SK-N-SH treated with all-trans-retinoic acid at 6 μM for 48 hours (cell line): ENCODE measurements around the gene PAK5.

Source experiments
- ATAC-seq: fragments of 200-7000 bp; cut with Tn5 transposase; 3 replicates; pipeline ENCODE4 v1.9.1; 2020; ENCODE audit warnings: mild to moderate bottlenecking, moderate library complexity
- ARNTL ChIP-seq: fragments of 450-650 bp; formaldehyde crosslinking; IDR thresholded peaks from 2 replicates; pipeline ENCODE4 v1.5.0; 2020; ENCODE audit warnings: low read depth, mild to moderate bottlenecking, moderate library complexity, borderline replicate concordance
- BACH2 ChIP-seq: fragments of 250-450 bp; sonication (Bioruptor Pico); IDR thresholded peaks from 2 replicates; pipeline ENCODE4 v1.9.0; 2021; ENCODE audit warnings: mild to moderate bottlenecking, borderline replicate concordance
- CREB5 ChIP-seq: fragments of 250-450 bp; sonication (Bioruptor Pico); IDR thresholded peaks from 2 replicates; pipeline ENCODE4 v1.5.1; 2020; ENCODE audit warnings: low read depth, mild to moderate bottlenecking, moderate library complexity
- CSDC2 ChIP-seq: fragments of 250-450 bp; sonication (Bioruptor Pico); IDR thresholded peaks from 2 replicates; pipeline ENCODE4 v1.5.0; 2020; ENCODE audit warnings: mild to moderate bottlenecking, moderate library complexity
- ESRRG ChIP-seq: fragments of 250-450 bp; sonication (Bioruptor Pico); IDR thresholded peaks from 2 replicates; pipeline ENCODE4 v1.6.1; 2021; ENCODE audit warnings: mild to moderate bottlenecking
- GLIS3 ChIP-seq: fragments of 250-450 bp; sonication (Bioruptor Pico); IDR thresholded peaks from 2 replicates; pipeline ENCODE4 v1.5.0; 2020; ENCODE audit warnings: mild to moderate bottlenecking, moderate library complexity
- ISL1 ChIP-seq: fragments of 250-450 bp; sonication (Bioruptor Pico); IDR thresholded peaks from 2 replicates; pipeline ENCODE4 v2.1.2; 2022; ENCODE audit warnings: mild to moderate bottlenecking, moderate library complexity
- OSR1 ChIP-seq: fragments of 250-450 bp; sonication (Bioruptor Pico); IDR thresholded peaks from 2 replicates; pipeline ENCODE4 v1.8.0; 2022; ENCODE audit warnings: moderate library complexity, mild to moderate bottlenecking, inconsistent platforms
- POU6F1 ChIP-seq: fragments of 250-450 bp; sonication (Bioruptor Pico); IDR thresholded peaks from 2 replicates; pipeline ENCODE4 v1.8.0; 2021; ENCODE audit warnings: low read depth, mild to moderate bottlenecking, moderate library complexity, borderline replicate concordance
- PPARA ChIP-seq: fragments of 250-450 bp; sonication (Bioruptor Pico); IDR thresholded peaks from 2 replicates; pipeline ENCODE4 v1.5.0; 2020; ENCODE audit warnings: mild to moderate bottlenecking, borderline replicate concordance
- RARB ChIP-seq: fragments of 250-450 bp; sonication (Bioruptor Pico); IDR thresholded peaks from 2 replicates; pipeline ENCODE4 v1.8.0; 2021; ENCODE audit warnings: mild to moderate bottlenecking, moderate library complexity
- SNAI2 ChIP-seq: fragments of 250-450 bp; sonication (Bioruptor Pico); IDR thresholded peaks from 2 replicates; pipeline ENCODE4 v1.5.0; 2020; ENCODE audit warnings: mild to moderate bottlenecking, moderate library complexity
- TCF4 ChIP-seq: fragments of 250-450 bp; sonication (Bioruptor Pico); IDR thresholded peaks from 2 replicates; pipeline ENCODE4 v1.8.0; 2021; ENCODE audit warnings: mild to moderate bottlenecking, moderate library complexity, borderline replicate concordance
- TOX ChIP-seq: fragments of 250-450 bp; sonication (Bioruptor Pico); IDR thresholded peaks from 2 replicates; pipeline ENCODE4 v1.8.0; 2021; ENCODE audit warnings: mild to moderate bottlenecking, moderate library complexity, borderline replicate concordance
- TSHZ2 ChIP-seq: fragments of 250-450 bp; sonication (Bioruptor Pico); IDR thresholded peaks from 2 replicates; pipeline ENCODE4 v1.5.0; 2020; ENCODE audit warnings: mild to moderate bottlenecking, moderate library complexity
- ZC3H10 ChIP-seq: fragments of 250-450 bp; sonication (Bioruptor Pico); IDR thresholded peaks from 2 replicates; pipeline ENCODE4 v1.5.1; 2021; ENCODE audit warnings: mild to moderate bottlenecking, moderate library complexity
- ZFP3 ChIP-seq: fragments of 250-450 bp; sonication (Bioruptor Pico); IDR thresholded peaks from 2 replicates; pipeline ENCODE4 v1.5.0; 2020; ENCODE audit warnings: mild to moderate bottlenecking, moderate library complexity
- ZFP30 ChIP-seq: fragments of 450-650 bp; formaldehyde crosslinking; IDR thresholded peaks from 2 replicates; pipeline ENCODE4 v1.5.0; 2022; ENCODE audit warnings: mild to moderate bottlenecking, moderate library complexity
- ZNF565 ChIP-seq: fragments of 450-650 bp; formaldehyde crosslinking; conservative IDR thresholded peaks from 2 replicates; pipeline ENCODE4 v1.5.0; 2020; ENCODE audit warnings: low read depth, mild to moderate bottlenecking, moderate library complexity
- ZNF70 ChIP-seq: fragments of 450-650 bp; formaldehyde crosslinking; IDR thresholded peaks from 2 replicates; pipeline ENCODE4 v1.5.0; 2020; ENCODE audit warnings: mild to moderate bottlenecking, moderate library complexity
- ZNF8 ChIP-seq: fragments of 450-650 bp; formaldehyde crosslinking; IDR thresholded peaks from 2 replicates; pipeline ENCODE4 v1.5.0; 2020; ENCODE audit warnings: mild to moderate bottlenecking, moderate library complexity

Gene PAK5

GRCh38 chr20:9789131-9789530 lies 49.7 kb downstream of the PAK5 start:
- TF ChIP-seq BACH2 = no peak
- no peak for TF ChIP-seq OSR1
- TF ChIP-seq SNAI2 (CRISPR knock-in tag) = no peak
- TF ChIP-seq GLIS3 (CRISPR knock-in tag) = no peak
- no peak for TF ChIP-seq TCF4 (CRISPR knock-in tag)
- no peak for ATAC-seq

- TF ChIP-seq ARNTL (CRISPR knock-in tag) (no peak), PPARA (CRISPR knock-in tag) (no peak), ZNF70 (CRISPR knock-in tag) (no peak), TOX (CRISPR knock-in tag) (no peak), TCF4 (CRISPR knock-in tag) (no peak), ESRRG (CRISPR knock-in tag) (no peak), POU6F1 (CRISPR knock-in tag) (no peak), TSHZ2 (CRISPR knock-in tag) (no peak), ZNF8 (CRISPR knock-in tag) (no peak), ZFP30 (CRISPR knock-in tag) (no peak), BACH2 (no peak), ZNF565 (no peak), ISL1 (no peak), RARB (CRISPR knock-in tag) (no peak), CSDC2 (no peak)
- TF ChIP-seq, all 23 proteins: peak for 0
- ATAC-seq = no peak
Observed at GRCh38 chr20:9775176-9775575, 63.7 kb downstream of the PAK5 start.

GRCh38 chr20:9769954-9770353 lies 68.9 kb downstream of the PAK5 start:
- TF ChIP-seq TCF4 (CRISPR knock-in tag) = no peak
- TF ChIP-seq ZC3H10 (CRISPR knock-in tag) = no peak
- ATAC-seq = no peak

- ATAC-seq = no peak
- TF ChIP-seq CSDC2 (no peak), ZFP3 (CRISPR knock-in tag) (no peak)
Observed at GRCh38 chr20:9761476-9761875, 77.4 kb downstream of the PAK5 start.

- ATAC-seq = no peak
- TF ChIP-seq TCF4 (CRISPR knock-in tag) (no peak), CREB5 (CRISPR knock-in tag) (no peak), ZNF70 (CRISPR knock-in tag) (no peak), ZC3H10 (CRISPR knock-in tag) (no peak), SNAI2 (CRISPR knock-in tag) (no peak), ZNF565 (no peak), PPARA (CRISPR knock-in tag) (no peak), POU6F1 (CRISPR knock-in tag) (no peak), ZFP3 (CRISPR knock-in tag) (no peak), ZNF8 (CRISPR knock-in tag) (no peak), ARNTL (CRISPR knock-in tag) (no peak), TSHZ2 (CRISPR knock-in tag) (no peak)
Observed at GRCh38 chr20:9759392-9759791, 79.5 kb downstream of the PAK5 start.
